22Rv1 (cell line): ENCODE results near the gene PRR15L.

Experiments
- H3K27ac ChIP-seq: fragments of 450-650 bp; 2 replicates; pipeline ENCODE4 v1.5.1; 2017
- ZFX ChIP-seq: fragments of 450-650 bp; IDR thresholded peaks from 2 replicates; pipeline ENCODE4 v1.6.1; 2017; ENCODE audit warnings: antibody characterized with exemption, borderline replicate concordance
- TF ChIP-seq, protein P1 (sequence below): fragments of 450-650 bp; IDR thresholded peaks from 2 replicates; pipeline ENCODE4 v1.5.1; 2017; ENCODE audit warnings: mild to moderate bottlenecking

Gene PRR15L

DNA sequence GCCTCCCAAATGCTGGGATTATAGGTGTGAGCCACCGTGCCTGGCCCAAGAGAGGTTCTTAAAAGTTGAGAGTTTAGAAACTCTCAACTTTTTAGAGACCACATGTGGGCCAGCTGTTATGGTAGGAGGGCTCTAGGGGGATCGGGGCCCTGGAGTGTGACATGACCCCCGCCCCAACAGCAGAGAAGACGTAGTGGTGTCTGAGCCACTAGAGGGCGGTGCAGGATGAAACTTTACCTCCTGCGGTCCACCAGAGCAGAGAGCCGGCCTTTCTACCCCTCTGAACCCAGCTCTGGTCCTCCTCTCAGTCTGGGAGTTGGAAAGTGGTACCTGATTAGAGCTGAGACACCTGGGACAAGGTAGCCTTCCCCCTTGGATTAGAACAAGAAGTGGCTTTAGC lies 20.6 kb upstream of the PRR15L start:
- TF ChIP-seq ZFX = no peak
- TF ChIP-seq, protein P1, sequence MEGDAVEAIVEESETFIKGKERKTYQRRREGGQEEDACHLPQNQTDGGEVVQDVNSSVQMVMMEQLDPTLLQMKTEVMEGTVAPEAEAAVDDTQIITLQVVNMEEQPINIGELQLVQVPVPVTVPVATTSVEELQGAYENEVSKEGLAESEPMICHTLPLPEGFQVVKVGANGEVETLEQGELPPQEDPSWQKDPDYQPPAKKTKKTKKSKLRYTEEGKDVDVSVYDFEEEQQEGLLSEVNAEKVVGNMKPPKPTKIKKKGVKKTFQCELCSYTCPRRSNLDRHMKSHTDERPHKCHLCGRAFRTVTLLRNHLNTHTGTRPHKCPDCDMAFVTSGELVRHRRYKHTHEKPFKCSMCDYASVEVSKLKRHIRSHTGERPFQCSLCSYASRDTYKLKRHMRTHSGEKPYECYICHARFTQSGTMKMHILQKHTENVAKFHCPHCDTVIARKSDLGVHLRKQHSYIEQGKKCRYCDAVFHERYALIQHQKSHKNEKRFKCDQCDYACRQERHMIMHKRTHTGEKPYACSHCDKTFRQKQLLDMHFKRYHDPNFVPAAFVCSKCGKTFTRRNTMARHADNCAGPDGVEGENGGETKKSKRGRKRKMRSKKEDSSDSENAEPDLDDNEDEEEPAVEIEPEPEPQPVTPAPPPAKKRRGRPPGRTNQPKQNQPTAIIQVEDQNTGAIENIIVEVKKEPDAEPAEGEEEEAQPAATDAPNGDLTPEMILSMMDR = peak; percentile 78
- no peak overlapping the region for H3K27ac ChIP-seq

DNA sequence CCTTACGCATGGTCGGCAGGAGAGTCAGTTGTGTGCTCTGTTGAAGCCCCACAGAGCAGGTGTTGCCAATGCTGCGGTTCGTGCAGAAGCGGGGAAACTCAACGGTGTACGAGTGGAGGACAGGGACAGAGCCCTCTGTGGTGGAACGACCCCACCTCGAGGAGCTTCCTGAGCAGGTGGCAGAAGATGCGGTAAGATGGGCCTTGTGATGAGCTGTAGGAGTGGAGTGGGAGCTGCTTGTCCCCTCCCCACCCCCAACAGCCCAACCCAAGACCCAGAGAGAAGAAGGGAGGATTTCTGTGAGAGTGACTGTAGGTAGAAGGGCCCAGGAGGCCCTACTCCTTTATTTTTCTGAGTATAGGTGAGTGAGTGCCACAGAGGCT lies 18.1 kb upstream of the PRR15L start:
- no peak for TF ChIP-seq ZFX
- TF ChIP-seq, protein P1 = no peak
- H3K27ac ChIP-seq = no peak overlapping the region

DNA sequence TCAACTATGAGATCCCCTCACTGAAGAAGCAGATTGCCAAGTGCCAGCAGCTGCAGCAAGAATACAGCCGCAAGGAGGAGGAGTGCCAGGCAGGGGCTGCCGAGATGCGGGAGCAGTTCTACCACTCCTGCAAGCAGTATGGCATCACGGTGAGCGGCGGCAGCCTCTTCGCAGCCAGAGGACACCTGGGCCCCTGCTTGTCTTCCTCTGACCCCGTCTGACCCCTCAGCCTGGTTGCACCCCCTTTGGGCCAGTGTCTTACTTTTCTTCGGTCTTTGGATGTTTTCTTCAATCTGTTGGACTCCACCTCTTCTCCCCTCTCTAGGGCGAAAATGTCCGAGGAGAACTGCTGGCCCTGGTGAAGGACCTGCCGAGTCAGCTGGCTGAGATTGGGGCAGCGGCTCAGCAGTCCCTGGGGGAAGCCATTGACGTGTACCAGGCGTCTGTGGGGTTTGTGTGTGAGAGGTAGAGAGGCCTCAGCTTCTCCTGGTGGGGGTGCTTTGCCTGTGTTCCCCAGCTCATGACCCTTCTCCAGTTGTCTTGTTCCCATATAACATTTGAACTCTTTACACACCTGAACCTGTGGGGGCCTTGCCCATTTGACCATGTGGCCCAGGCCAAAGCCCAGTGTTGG lies 17.6 kb upstream of the PRR15L start:
- no peak overlapping the region for H3K27ac ChIP-seq
- TF ChIP-seq, protein P1 = no peak
- TF ChIP-seq ZFX = no peak

DNA sequence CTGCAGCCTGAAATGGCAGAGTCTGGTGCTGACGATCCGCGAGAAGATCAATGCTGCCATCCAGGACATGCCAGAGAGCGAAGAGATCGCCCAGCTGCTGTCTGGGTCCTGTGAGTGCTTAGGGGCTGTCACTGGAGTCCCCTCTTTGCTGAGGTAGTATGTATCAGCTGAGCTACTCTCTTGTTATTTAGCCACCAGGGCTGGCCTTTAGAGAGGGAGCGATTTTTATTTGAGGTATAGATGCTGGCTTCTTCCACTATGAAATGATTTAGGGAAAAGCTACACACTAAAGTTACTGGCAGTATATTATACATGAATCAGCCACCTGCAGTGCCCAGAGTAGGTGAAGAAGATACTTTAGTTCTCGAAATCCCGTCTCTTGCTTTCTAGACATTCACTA lies 15.9 kb upstream of the PRR15L start:
- TF ChIP-seq ZFX = no peak
- TF ChIP-seq, protein P1 = no peak

DNA sequence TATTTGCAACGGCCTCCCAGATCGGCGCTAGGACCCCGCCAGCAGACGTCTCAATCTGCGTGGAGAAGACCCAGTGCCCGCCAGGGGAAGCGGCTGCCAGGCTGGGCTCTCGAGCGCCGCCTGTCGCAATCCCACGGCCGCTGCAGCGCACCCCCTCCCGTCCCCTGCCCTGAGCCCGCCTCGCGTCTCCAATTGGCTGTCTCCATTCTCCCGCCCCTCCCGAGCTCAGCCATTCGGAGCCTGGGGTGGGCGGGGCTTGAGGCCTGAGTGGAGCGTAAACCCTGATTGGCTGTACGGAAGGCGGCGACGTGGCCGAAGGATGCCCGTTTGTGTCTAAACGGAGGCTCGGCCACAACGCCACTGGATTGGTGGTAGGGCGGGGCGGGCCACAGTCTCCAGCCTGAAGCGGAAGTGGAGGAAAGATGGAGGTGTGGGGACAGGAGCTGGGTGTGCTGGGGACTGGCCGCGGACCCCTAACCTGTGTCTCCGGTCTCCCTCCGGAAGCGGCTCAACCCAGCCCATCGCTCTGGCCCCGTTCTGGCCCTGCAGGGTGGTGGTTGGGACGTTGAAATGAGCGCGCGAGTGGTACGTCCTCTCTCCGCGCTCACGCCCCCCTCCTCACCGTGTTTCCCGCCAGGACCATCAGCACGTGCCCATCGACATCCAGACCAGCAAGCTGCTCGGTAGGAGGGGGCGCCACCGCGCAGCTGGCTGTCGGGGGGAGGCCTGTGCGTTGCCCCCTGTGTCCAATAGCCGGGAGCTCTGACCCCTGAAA lies 13.2 kb upstream of the PRR15L start, which contains the start of gene CDK5RAP3:
Gene CDK5RAP3 (plus strand): TSS at position 389 of the 775 bp plus-strand sequence. CDS start 34 bp downstream, at position 423.
- no peak for TF ChIP-seq ZFX
- TF ChIP-seq, protein P1 = peak; percentile 99
- peak within 1 kb of the TSS; percentile 76 for H3K27ac ChIP-seq

More for the DNA sequence above, 15.9 kb upstream of the PRR15L start:
- H3K27ac ChIP-seq = no peak overlapping the region

DNA sequence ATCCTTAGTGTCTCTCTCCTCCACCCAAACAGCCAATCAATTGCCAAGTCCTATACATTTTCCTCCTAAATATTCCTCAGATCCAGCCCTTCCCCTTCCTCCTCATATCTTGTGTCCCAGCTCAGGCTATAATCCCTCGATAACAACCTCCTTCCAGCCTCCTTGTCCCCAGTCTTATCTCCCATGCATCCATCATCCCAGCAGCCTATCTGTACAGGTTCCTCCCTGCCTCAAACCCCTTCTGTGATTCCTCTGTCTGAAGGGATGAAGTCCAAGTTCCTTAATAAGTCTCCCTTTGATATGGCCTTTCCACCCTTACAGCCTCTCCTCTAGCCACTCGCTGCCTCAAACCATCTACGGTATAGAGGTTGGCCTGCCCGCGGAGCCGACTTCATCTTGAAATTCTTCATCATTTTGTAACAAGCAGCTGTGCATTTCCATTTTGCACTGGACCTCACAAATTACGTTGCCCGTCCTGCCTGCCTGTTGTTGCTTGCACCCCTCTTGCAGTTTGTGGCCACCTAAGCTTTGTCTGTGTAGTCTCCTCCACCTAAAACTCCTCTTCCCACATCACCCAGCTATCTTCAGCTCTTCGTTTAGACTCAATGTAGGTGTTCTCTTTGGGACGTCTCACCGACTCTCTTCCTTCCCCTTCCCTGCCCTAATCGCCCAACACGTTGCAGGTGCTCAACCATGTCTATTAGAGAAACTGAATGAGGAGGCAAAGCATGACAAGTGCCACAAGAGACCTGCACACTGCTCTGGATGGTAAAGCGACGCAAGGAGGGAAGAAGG lies 12.4 kb upstream of the PRR15L start:
- 0 out of 2 replicates have a peak overlapping the region, but pooled peaks have one; percentile 76 for H3K27ac ChIP-seq
- TF ChIP-seq, protein P1 = no peak
- no peak for TF ChIP-seq ZFX

DNA sequence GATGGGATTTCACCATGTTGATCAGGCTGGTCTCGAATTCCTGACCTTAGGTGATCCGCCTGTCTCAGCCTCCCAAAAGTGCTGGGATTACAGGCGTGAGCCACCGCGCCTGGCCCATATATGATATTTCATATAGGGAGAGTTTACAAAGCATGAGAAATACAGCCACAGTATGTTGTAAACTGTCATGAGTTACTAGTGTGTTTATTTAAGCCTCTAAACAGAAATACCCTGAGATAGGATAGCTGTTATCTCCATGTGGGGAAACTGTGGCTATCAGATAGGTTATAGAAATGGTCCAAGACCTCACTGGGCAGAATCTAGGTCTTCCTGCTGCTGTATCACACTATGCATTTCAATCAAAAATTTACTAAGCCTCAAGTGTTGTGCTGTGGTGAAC lies 11.2 kb upstream of the PRR15L start:
- no peak overlapping the region for H3K27ac ChIP-seq

More for the DNA sequence above, 11.2 kb upstream of the PRR15L start:
- TF ChIP-seq, protein P1 = no peak
- no peak for TF ChIP-seq ZFX
